ENCODE measurements around the gene SUPT4H1.
"Not testable (repeated sequence)": the region's sequence is repeated elsewhere in the genome, so short reads cannot be mapped to it uniquely, and the experiment has no call there.

The SUPT4H1 gene

GRCh38 chr17:58351831-58352595 is at the start of gene SUPT4H1:
SUPT4H1 (minus strand) TSS chr17:58352201; CDS start chr17:58352135, 66 bp downstream.
- in situ Hi-C loops (cut with HindIII; ENCODE audit: low sequenced_read_pairs) = no loop called here

- in situ Hi-C loops (cut with HindIII; ENCODE audit: low sequenced_read_pairs) = no loop called here
These were observed 49.3 kb upstream of the SUPT4H1 start for GRCh38 chr17:58401287-58401686.

- in situ Hi-C loops (cut with HindIII; ENCODE audit: low sequenced_read_pairs) = no loop called here
These were observed 48.8 kb upstream of the SUPT4H1 start for GRCh38 chr17:58400826-58401225.

GRCh38 chr17:58399974-58400373 is 48.0 kb upstream of the SUPT4H1 start:
- in situ Hi-C loops (cut with HindIII; ENCODE audit: low sequenced_read_pairs) = no loop called here

- in situ Hi-C loops (cut with HindIII; ENCODE audit: low sequenced_read_pairs) = no loop called here
These were observed 46.7 kb upstream of the SUPT4H1 start for GRCh38 chr17:58398574-58399266.

- in situ Hi-C loops (cut with HindIII; ENCODE audit: low sequenced_read_pairs) = not testable (repeated sequence)
These were observed 45.4 kb upstream of the SUPT4H1 start for GRCh38 chr17:58397421-58397820.

- in situ Hi-C loops (cut with HindIII; ENCODE audit: low sequenced_read_pairs) = no loop called here
These were observed 44.2 kb upstream of the SUPT4H1 start for GRCh38 chr17:58396173-58396572.

- in situ Hi-C loops (cut with HindIII; ENCODE audit: low sequenced_read_pairs) = no loop called here
These were observed 42.7 kb upstream of the SUPT4H1 start for GRCh38 chr17:58394534-58395223.

GRCh38 chr17:58391302-58391984 is 39.4 kb upstream of the SUPT4H1 start:
- in situ Hi-C loops (cut with HindIII; ENCODE audit: low sequenced_read_pairs) = no loop called here

GRCh38 chr17:58390884-58391283 is 38.9 kb upstream of the SUPT4H1 start:
- in situ Hi-C loops (cut with HindIII; ENCODE audit: low sequenced_read_pairs) = no loop called here

GRCh38 chr17:58388302-58389190 is 36.5 kb upstream of the SUPT4H1 start:
- in situ Hi-C loops (cut with HindIII; ENCODE audit: low sequenced_read_pairs) = no loop called here

- in situ Hi-C loops (cut with HindIII; ENCODE audit: low sequenced_read_pairs) = no loop called here
These were observed 35.8 kb upstream of the SUPT4H1 start for GRCh38 chr17:58387834-58388233.

- in situ Hi-C loops (cut with HindIII; ENCODE audit: low sequenced_read_pairs) = no loop called here
These were observed 34.7 kb upstream of the SUPT4H1 start for GRCh38 chr17:58386708-58387107.

GRCh38 chr17:58385359-58385899 is 33.4 kb upstream of the SUPT4H1 start:
- in situ Hi-C loops (cut with HindIII; ENCODE audit: low sequenced_read_pairs) = no loop called here

- in situ Hi-C loops (cut with HindIII; ENCODE audit: low sequenced_read_pairs) = no loop called here
These were observed 32.9 kb upstream of the SUPT4H1 start for GRCh38 chr17:58384897-58385296.

- in situ Hi-C loops (cut with HindIII; ENCODE audit: low sequenced_read_pairs) = no loop called here
These were observed 32.0 kb upstream of the SUPT4H1 start for GRCh38 chr17:58383892-58384462.

GRCh38 chr17:58382872-58383242 is 30.9 kb upstream of the SUPT4H1 start:
- in situ Hi-C loops (cut with HindIII; ENCODE audit: low sequenced_read_pairs) = no loop called here

- in situ Hi-C loops (cut with HindIII; ENCODE audit: low sequenced_read_pairs) = no loop called here
These were observed 30.3 kb upstream of the SUPT4H1 start for GRCh38 chr17:58382108-58382871.

Measured in DLD1 (cell line).